Gastroesophageal sphincter (tissue), 3 donors: ENCODE data around the gene LYSMD3.

Experiments
- POLR2A ChIP-seq, 2 donors: fragments of 450-650 bp; IDR thresholded peaks; one replicate each; pipeline ENCODE4 v1.6.1; 2017; ENCODE audit warnings: antibody characterized with exemption in 2 of 2, mild to moderate bottlenecking in 2 of 2, moderate library complexity in 1 of 2
- POLR2AphosphoS5 ChIP-seq: sonication (generic); formaldehyde crosslinking; IDR thresholded peaks from one replicate; pipeline ENCODE4 v1.6.1; 2017; ENCODE audit warnings: antibody characterized with exemption
- TF ChIP-seq, protein P1 (sequence below), 4 experiments: fragments of 200-600 bp in 2 of 4; fragments of 450-650 bp in 2 of 4; sonication (generic) in 1 of 4; IDR thresholded peaks; one replicate each; pipeline ENCODE4 v1.5.1; 2017 to 2019; ENCODE audit warnings: antibody characterized with exemption in 4 of 4, mild to moderate bottlenecking in 2 of 4, moderate library complexity in 2 of 4

DNA sequence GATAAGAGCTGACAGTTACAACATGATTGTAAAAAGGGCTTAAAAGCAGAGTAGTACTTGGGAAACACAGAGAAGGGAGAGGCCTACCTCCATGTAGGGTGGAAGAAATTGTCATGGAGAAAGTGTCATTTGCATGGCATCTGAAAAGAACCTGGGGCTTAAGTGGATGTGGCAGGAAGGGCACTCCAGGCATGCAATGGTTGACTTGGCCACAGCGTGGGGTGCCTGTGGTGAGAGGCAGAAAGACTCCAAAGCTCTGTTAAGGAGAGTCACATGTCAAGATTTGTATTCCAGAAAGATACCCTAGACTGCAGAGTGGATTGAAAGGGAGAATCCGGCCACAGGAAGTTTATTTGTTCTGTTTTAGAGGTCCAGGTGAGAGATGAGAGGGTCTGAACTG is 52.3 kb downstream of the LYSMD3 start:
- TF ChIP-seq POLR2A (IDR thresholded peaks at IDR 0.05) (no peak), POLR2AphosphoS5 (no peak)
- TF ChIP-seq, protein P1, sequence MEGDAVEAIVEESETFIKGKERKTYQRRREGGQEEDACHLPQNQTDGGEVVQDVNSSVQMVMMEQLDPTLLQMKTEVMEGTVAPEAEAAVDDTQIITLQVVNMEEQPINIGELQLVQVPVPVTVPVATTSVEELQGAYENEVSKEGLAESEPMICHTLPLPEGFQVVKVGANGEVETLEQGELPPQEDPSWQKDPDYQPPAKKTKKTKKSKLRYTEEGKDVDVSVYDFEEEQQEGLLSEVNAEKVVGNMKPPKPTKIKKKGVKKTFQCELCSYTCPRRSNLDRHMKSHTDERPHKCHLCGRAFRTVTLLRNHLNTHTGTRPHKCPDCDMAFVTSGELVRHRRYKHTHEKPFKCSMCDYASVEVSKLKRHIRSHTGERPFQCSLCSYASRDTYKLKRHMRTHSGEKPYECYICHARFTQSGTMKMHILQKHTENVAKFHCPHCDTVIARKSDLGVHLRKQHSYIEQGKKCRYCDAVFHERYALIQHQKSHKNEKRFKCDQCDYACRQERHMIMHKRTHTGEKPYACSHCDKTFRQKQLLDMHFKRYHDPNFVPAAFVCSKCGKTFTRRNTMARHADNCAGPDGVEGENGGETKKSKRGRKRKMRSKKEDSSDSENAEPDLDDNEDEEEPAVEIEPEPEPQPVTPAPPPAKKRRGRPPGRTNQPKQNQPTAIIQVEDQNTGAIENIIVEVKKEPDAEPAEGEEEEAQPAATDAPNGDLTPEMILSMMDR (IDR thresholded peaks at IDR 0.05): no peak
